K562 (cell line): ENCODE measurements around the gene FITM1. TPM values are rescaled to one million over a fixed set of nuclear protein-coding genes. Genes with fewer than 3 reads are reported as not detected.
A peak's percentile ranks its signal among the peaks of the same experiment; 100 is the strongest.

ENCODE experiments used
- BCOR ChIP-seq: fragments of 450-650 bp; IDR thresholded peaks from 2 replicates; pipeline ENCODE4 v1.6.1; 2016
- DPF2 ChIP-seq: fragments of 450-650 bp; IDR thresholded peaks from 2 replicates; pipeline ENCODE4 v1.6.1; 2016
- MAX ChIP-seq: sonication (generic); formaldehyde crosslinking; IDR thresholded peaks from 2 replicates; pipeline ENCODE4 v1.9.0; 2022; ENCODE audit warnings: mild to moderate bottlenecking, missing genetic modification reagents
- MGA ChIP-seq: fragments of 450-650 bp; IDR thresholded peaks from 2 replicates; pipeline ENCODE4 v1.6.1; 2016; ENCODE audit warnings: mild to moderate bottlenecking, moderate library complexity
- POLR2B ChIP-seq: fragments of 450-650 bp; IDR thresholded peaks from 2 replicates; pipeline ENCODE4 v1.6.1; 2018; ENCODE audit warnings: low read depth; ENCODE audit not compliant: partially characterized antibody
- REST ChIP-seq, 2 experiments: fragments of 450-650 bp; formaldehyde crosslinking in 1 of 2; IDR thresholded peaks; 2 replicates each; pipeline versions ENCODE4 v1.4.0 to v1.6.1; 2014 to 2020; ENCODE audit warnings: mild to moderate bottlenecking in 2 of 2, borderline replicate concordance in 1 of 2, low read depth in 1 of 2
- polyA plus RNA-seq, 8 experiments: library from polyadenylated mRNA; depleted of rRNA in 4 of 8; stranded (reverse) in 5 of 8; unstranded in 3 of 8; fragments of >200 nt; fragmentation: Nextera tagmentation in 2 of 8; fragmentation: Illumina TruSeq in 1 of 8; extraction: Ambion mirVana in 2 of 8; extraction: Trizol in 1 of 8; gene quantifications; 2 replicates each; pipeline versions ENCODE4 v1.2.1 to v1.2.3, GENCODE V29; 2011 to 2014; ENCODE audit warnings: inconsistent platforms in 1 of 8, missing spikeins in 1 of 8
- total RNA-seq, 7 experiments: library from RNA; depleted of rRNA in 6 of 7; stranded (reverse); fragments of >200 nt in 6 of 7; fragmentation: Illumina TruSeq in 2 of 7; extraction: Trizol in 2 of 7; gene quantifications; 2 replicates each; pipeline versions ENCODE4 v1.2.1 to v1.2.3, GENCODE V29; 2011 to 2021; ENCODE audit warnings: low replicate concordance in 1 of 7

Gene FITM1
- total and polyA plus RNA-seq, 9 of the 15 experiments (the other 6 are each of a cell fraction or from before 2014, with no cell fraction given), result 0.09 to 0.20 TPM; not detected in 7

GRCh38 chr14:24095271-24096068 is 35.0 kb upstream of the FITM1 start (continued):
- TF ChIP-seq MGA (peak; percentile 90), MAX (peak; percentile 89), POLR2B (peak; percentile 83), BCOR (no peak), DPF2 (peak; percentile 41; the same call in 1 of the 2 replicates), REST (IDR thresholded peaks at IDR 0.05; ENCODE audit: borderline replicate concordance) (peak; percentile 55), REST (CRISPR knock-in tag; IDR thresholded peaks at IDR 0.05; ENCODE audit: low read depth) (no peak)
